ENCODE results near the gene DTHD1. TPM values are rescaled to one million over a fixed set of nuclear protein-coding genes. Genes with fewer than 3 reads are reported as not detected.

The DTHD1 gene
- total and polyA plus RNA-seq, 2 of the 8 experiments (the other 6 are each of a cell fraction or from before 2014, with no cell fraction given): not detected

- Histone ChIP-seq H2BK20ac (ENCODE audit: low read length) (no peak overlapping the region), H2BK120ac (replicated peaks; ENCODE audit: low read depth, low read length) (no peak overlapping the region), H3K27ac (ENCODE audit: low read depth, low read length) (no peak overlapping the region), H2AFZ (ENCODE audit: low read length) (no peak overlapping the region), H3K79me1 (ENCODE audit: low read depth, low read length) (no peaks in the 10 kb centered on the region), H3K4me1 (replicated peaks in 1 of 4; ENCODE audit: control insufficient read depth in 3 of 4, insufficient read depth in 4 of 4, low read length in 3 of 4) (no peaks in the 10 kb centered on the region), H3K9me3 (ENCODE audit: insufficient read depth in 2 of 2, low read depth in 1 of 2, low read length in 1 of 2) (no peaks in the 10 kb centered on the region), H3K27me3 (replicated peaks in 1 of 4; ENCODE audit: control insufficient read depth in 3 of 4, extremely low read depth in 1 of 4, insufficient read depth in 3 of 4, low read length in 3 of 4) (no peaks in the 10 kb centered on the region), H4K20me1 (replicated peaks in 1 of 2; ENCODE audit: control insufficient read depth in 1 of 2, insufficient read depth in 2 of 2, low read length in 2 of 2) (no peaks in the 10 kb centered on the region), H4K91ac (replicated peaks; ENCODE audit: insufficient read length, low read length) (no peak overlapping the region), H2BK15ac (ENCODE audit: low read length) (no peak overlapping the region), H2BK5ac (ENCODE audit: low read depth, low read length) (no peak overlapping the region), H3K23ac (ENCODE audit: insufficient read length) (no peak overlapping the region), H3K4me3 (ENCODE audit: extremely low read depth in 1 of 4, insufficient read depth in 2 of 4, low read depth in 3 of 4, low read length in 4 of 4) (no peak overlapping the region), H2AK5ac (ENCODE audit: low read depth, low read length) (no peak overlapping the region), H3K4me2 (ENCODE audit: insufficient read depth in 1 of 2, low read depth in 2 of 2, low read length in 2 of 2) (no peak overlapping the region), H3K79me2 (ENCODE audit: control insufficient read depth in 1 of 2, insufficient read depth in 2 of 2, low read length in 2 of 2) (no peaks in the 10 kb centered on the region), H3K23me2 (ENCODE audit: low read depth, low read length) (no peaks in the 10 kb centered on the region), H3K56ac (replicated peaks; ENCODE audit: insufficient read length, low read depth, low read length) (no peak overlapping the region), H4K5ac (ENCODE audit: insufficient read length, low read depth, low read length) (no peak overlapping the region), H3K36me3 (ENCODE audit: control insufficient read depth in 2 of 4, insufficient read depth in 4 of 4, low read length in 3 of 4) (no peaks in the 10 kb centered on the region), H3K18ac (ENCODE audit: extremely low read depth, low read length) (no peak overlapping the region), H3K9ac (replicated peaks in 1 of 4; ENCODE audit: extremely low read depth in 1 of 4, low read depth in 3 of 4, low read length in 3 of 4) (no peak overlapping the region), H3K4ac (replicated peaks; ENCODE audit: insufficient read length, low read depth, low read length) (no peak overlapping the region), H4K8ac (ENCODE audit: extremely low read depth, insufficient read depth, low read length) (no peak overlapping the region), H3K14ac (ENCODE audit: insufficient read length) (no peak overlapping the region), H2BK12ac (ENCODE audit: low read depth, low read length) (no peak overlapping the region)
- DNase-seq (ENCODE audit: low read depth in 1 of 2, low spot score in 2 of 2) (no peak), FAIRE-seq (no peak)
- TF ChIP-seq ASH2L (IDR thresholded peaks at IDR 0.05; ENCODE audit: low read length) (no peak), SIN3A (conservative IDR thresholded peaks at IDR 0.05 in 1 of 2, IDR thresholded peaks at IDR 0.05 in 1 of 2; ENCODE audit: low read depth in 1 of 2, low read length in 2 of 2) (no peak), CREB1 (IDR thresholded peaks at IDR 0.05) (no peak), RBBP5 (IDR thresholded peaks at IDR 0.05; ENCODE audit: borderline replicate concordance, low read depth, low read length) (no peak), SIX5 (IDR thresholded peaks at IDR 0.05; ENCODE audit: low read depth, low read length) (no peak), FOSL1 (IDR thresholded peaks at IDR 0.05; ENCODE audit: insufficient read depth, low read depth, low read length) (no peak), RFX5 (IDR thresholded peaks at IDR 0.05; ENCODE audit: borderline replicate concordance, low read depth, low read length) (no peak), E2F6 (IDR thresholded peaks at IDR 0.05) (no peak), PHF8 (conservative IDR thresholded peaks at IDR 0.05; ENCODE audit: low read depth, low read length) (no peak), SAP30 (IDR thresholded peaks at IDR 0.05; ENCODE audit: insufficient read depth, insufficient replicate concordance, low read length) (no peak), ATF2 (IDR thresholded peaks at IDR 0.05; ENCODE audit: low read length) (no peak), YY1 (IDR thresholded peaks at IDR 0.05; ENCODE audit: low read depth, low read length) (no peak)
- ChIA-PET CTCF (ENCODE audit: partially characterized antibody) (interaction anchor here (0.6 to 0.9 kb wide), 2 partner anchors 40 to 764 kb away, joined by 4 read pairs; no protein-coding TSS in a partner anchor), POLR2A (ENCODE audit: partially characterized antibody) (no interaction called here)
- WGBS, 2 experiments (ENCODE audit: extremely low coverage in 1 of 2, insufficient coverage in 1 of 2, insufficient read length in 1 of 2, insufficient replicate concordance in 2 of 2, low coverage in 1 of 2, low lambda C conversion rate in 2 of 2, missing lambda C conversion rate in 1 of 2): 93% methylated on average over 4 of the region's 4 CpGs; no CpG with 5 or more reads in 1 of the 2 experiments
Observed at GRCh38 chr4:36310216-36310615, 28.8 kb downstream of the DTHD1 start.
